Skeletal muscle tissue (tissue), 4 donors: Measurements from ENCODE around the gene LACTB. TPM values are rescaled to one million over a fixed set of nuclear protein-coding genes. Genes with fewer than 3 reads are reported as not detected.

Experiments
- H3K27ac ChIP-seq: one replicate; pipeline ENCODE4 v1.7.0; 2013; ENCODE audit warnings: mild to moderate bottlenecking, low read depth, low read length, inconsistent platforms
- H3K27me3 ChIP-seq, 3 donors: one replicate each; pipeline ENCODE4 v1.7.0; 2013; ENCODE audit warnings: low read length in 3 of 3; ENCODE audit not compliant: control insufficient read depth in 3 of 3, insufficient read depth in 3 of 3
- H3K36me3 ChIP-seq, 3 donors: one replicate each; pipeline ENCODE4 v1.7.0; 2013; ENCODE audit warnings: low read length in 3 of 3; ENCODE audit not compliant: control insufficient read depth in 3 of 3, insufficient read depth in 3 of 3
- H3K4me1 ChIP-seq, 3 donors: one replicate each; pipeline ENCODE4 v1.7.0; 2013; ENCODE audit warnings: low read length in 3 of 3, mild to moderate bottlenecking in 3 of 3; ENCODE audit not compliant: control insufficient read depth in 3 of 3, insufficient read depth in 3 of 3
- H3K4me3 ChIP-seq, 3 donors: one replicate each; pipeline ENCODE4 v1.7.0; 2013; ENCODE audit warnings: low read length in 3 of 3
- H3K9ac ChIP-seq, 3 donors: one replicate each; pipeline ENCODE4 v1.7.0; 2013; ENCODE audit warnings: low read length in 3 of 3, mild to moderate bottlenecking in 3 of 3, moderate library complexity in 2 of 3, low read depth in 1 of 3
- H3K9me3 ChIP-seq, 3 donors: one replicate each; pipeline ENCODE4 v1.7.0; 2013; ENCODE audit warnings: low read length in 3 of 3; ENCODE audit not compliant: control insufficient read depth in 3 of 3
- total RNA-seq: library from RNA; depleted of rRNA; stranded (reverse); fragments of >200 nt; gene quantifications from one replicate; pipeline ENCODE4 v1.2.3, GENCODE V29; 2014
- donor health status: Osteomylitis.

Gene LACTB
- total RNA-seq, 1 donor from 2014 or later, result 5.2 TPM

- no peak overlapping the region for H3K4me3 ChIP-seq
- H3K9ac ChIP-seq, result no peak overlapping the region
- H3K36me3 ChIP-seq, result peaks cover 3 to 10% (median 6%) of the 10 kb centered on the region in 3 donors
- no peaks in the 10 kb centered on the region for H3K27me3 ChIP-seq
- H3K9me3 ChIP-seq, result no peaks in the 10 kb centered on the region
- H3K27ac ChIP-seq, result no peak overlapping the region
- H3K4me1 ChIP-seq, result peaks cover 0 to 3% (median 0%) of the 10 kb centered on the region in 3 donors
Measured at GRCh38 chr15:63136742-63137141, 15.1 kb downstream of the LACTB start.

- Histone ChIP-seq H3K9me3 (no peaks in the 10 kb centered on the region), H3K27ac (no peak overlapping the region), H3K4me3 (no peak overlapping the region), H3K9ac (no peak overlapping the region), H3K36me3 (peaks cover 5 to 17% (median 9%) of the 10 kb centered on the region in 3 donors), H3K4me1 (no peaks in the 10 kb centered on the region), H3K27me3 (no peaks in the 10 kb centered on the region)
Measured at GRCh38 chr15:63140936-63141335, 19.3 kb downstream of the LACTB start.

- peaks cover 0 to 3% (median 3%) of the 10 kb centered on the region in 3 donors for H3K4me1 ChIP-seq
- H3K4me3 ChIP-seq, result no peak overlapping the region
- peaks cover 15 to 24% (median 20%) of the 10 kb centered on the region in 3 donors for H3K36me3 ChIP-seq
- no peaks in the 10 kb centered on the region for H3K9me3 ChIP-seq
- no peak overlapping the region for H3K9ac ChIP-seq
- no peaks in the 10 kb centered on the region for H3K27me3 ChIP-seq
- no peak overlapping the region for H3K27ac ChIP-seq
Measured at GRCh38 chr15:63145426-63145825, 23.8 kb downstream of the LACTB start.

- Histone ChIP-seq H3K27me3 (no peaks in the 10 kb centered on the region), H3K9me3 (no peaks in the 10 kb centered on the region), H3K36me3 (peaks cover 12 to 18% (median 17%) of the 10 kb centered on the region in 3 donors), H3K27ac (no peak overlapping the region), H3K9ac (no peak overlapping the region), H3K4me1 (peaks cover 0 to 3% (median 3%) of the 10 kb centered on the region in 3 donors), H3K4me3 (no peak overlapping the region)
Measured at GRCh38 chr15:63146684-63147083, 25.0 kb downstream of the LACTB start.

GRCh38 chr15:63151665-63152064 lies 30.0 kb downstream of the LACTB start:
- Histone ChIP-seq H3K27me3 (no peaks in the 10 kb centered on the region), H3K36me3 (peaks cover 13 to 34% (median 18%) of the 10 kb centered on the region in 3 donors), H3K9ac (no peak overlapping the region), H3K4me3 (no peak overlapping the region), H3K27ac (no peak overlapping the region), H3K9me3 (no peaks in the 10 kb centered on the region), H3K4me1 (peaks cover 6 to 9% (median 7%) of the 10 kb centered on the region in 3 donors)

- peaks cover 4 to 23% (median 11%) of the 10 kb centered on the region in 3 donors for H3K36me3 ChIP-seq
- peak overlapping the region in 1 of 3 donors; percentile 82 for H3K4me3 ChIP-seq
- no peaks in the 10 kb centered on the region for H3K27me3 ChIP-seq
- no peak overlapping the region for H3K27ac ChIP-seq
- H3K9me3 ChIP-seq, result no peaks in the 10 kb centered on the region
- H3K4me1 ChIP-seq, result peaks cover 3 to 12% (median 6%) of the 10 kb centered on the region in 3 donors
- H3K9ac ChIP-seq, result no peak overlapping the region
Measured at GRCh38 chr15:63155486-63155885, 33.8 kb downstream of the LACTB start.

- Histone ChIP-seq H3K4me3 (peak overlapping the region; percentile 82 to 97 (median 82)), H3K27ac (peak overlapping the region; percentile 97), H3K9me3 (no peaks in the 10 kb centered on the region), H3K36me3 (peaks cover 4 to 23% (median 11%) of the 10 kb centered on the region in 3 donors), H3K4me1 (peaks cover 3 to 12% (median 6%) of the 10 kb centered on the region in 3 donors), H3K9ac (peak overlapping the region; percentile 94 to 97 (median 97)), H3K27me3 (no peaks in the 10 kb centered on the region)
Measured at GRCh38 chr15:63156086-63156710, 34.5 kb downstream of the LACTB start.

GRCh38 chr15:63156755-63157117 lies 35.1 kb downstream of the LACTB start:
- Histone ChIP-seq H3K27me3 (no peaks in the 10 kb centered on the region), H3K9ac (peak overlapping the region; percentile 94 to 97 (median 97)), H3K27ac (peak overlapping the region; percentile 97), H3K4me1 (peaks cover 3 to 12% (median 6%) of the 10 kb centered on the region in 3 donors), H3K9me3 (no peaks in the 10 kb centered on the region), H3K36me3 (peaks cover 4 to 20% (median 11%) of the 10 kb centered on the region in 3 donors), H3K4me3 (peak overlapping the region; percentile 82 to 97 (median 82))

- peak within 1 kb of the TSS; percentile 97 for H3K27ac ChIP-seq
- H3K4me1 ChIP-seq, result peaks cover 3 to 12% (median 6%) of the 10 kb centered on the region in 3 donors
- H3K27me3 ChIP-seq, result no peaks in the 10 kb centered on the region
- H3K4me3 ChIP-seq, result peak within 1 kb of the TSS; percentile 82 to 97 (median 82)
- H3K9ac ChIP-seq, result peak within 1 kb of the TSS; percentile 94 to 97 (median 97)
- H3K36me3 ChIP-seq, result peaks cover 0 to 16% (median 9%) of the 10 kb centered on the region in 3 donors
- H3K9me3 ChIP-seq, result no peaks in the 10 kb centered on the region
Measured at GRCh38 chr15:63157118-63157843, 35.6 kb downstream of the LACTB start, which contains the start of gene RPS27L. TSS of gene RPS27L (minus strand) at chr15:63157477. CDS start at chr15:63157405, 72 bp downstream.
